Upper lobe of left lung (tissue), 6 donors: Measurements from ENCODE around the gene FAP. TPM values are rescaled to one million over a fixed set of nuclear protein-coding genes. Genes with fewer than 3 reads are reported as not detected.
A peak's percentile ranks its signal among the peaks of the same experiment; 100 is the strongest.

Source experiments
- ATAC-seq, 2 donors: fragments of 200-7000 bp; cut with Tn5 transposase; one replicate each; pipeline ENCODE4 v1.9.1; 2022; ENCODE audit warnings: mild to moderate bottlenecking in 2 of 2, moderate library complexity in 2 of 2; ENCODE audit not compliant: low FRiP score in 2 of 2
- DNase-seq, 2 donors: peaks; one replicate each; pipeline ENCODE4 v3.0.0-alpha.2; 2019 to 2020
- H3K27ac ChIP-seq, 4 donors: fragments of 200-600 bp; sonication (generic); one replicate each; pipeline ENCODE4 v1.5.1; 2016 to 2019
- H3K27me3 ChIP-seq, 4 donors: fragments of 200-600 bp; sonication (generic); one replicate each; pipeline ENCODE4 v1.5.1; 2017 to 2019
- H3K36me3 ChIP-seq, 4 donors: fragments of 200-600 bp; sonication (generic); one replicate each; pipeline ENCODE4 v1.5.1; 2016 to 2019
- H3K4me1 ChIP-seq, 4 donors: fragments of 200-600 bp; sonication (generic); one replicate each; pipeline ENCODE4 v1.5.1; 2018 to 2019
- H3K4me3 ChIP-seq, 4 donors: fragments of 200-600 bp; sonication (generic); one replicate each; pipeline ENCODE4 v1.5.1; 2017 to 2019; ENCODE audit warnings: mild to moderate bottlenecking in 2 of 4, moderate library complexity in 1 of 4
- H3K9me3 ChIP-seq, 4 donors: fragments of 200-600 bp; sonication (generic); one replicate each; pipeline ENCODE4 v1.5.1; 2018 to 2019
- CTCF ChIP-seq, 6 experiments: fragments of 450-650 bp in 4 of 6; fragments of 200-600 bp in 2 of 6; sonication (generic) in 2 of 6; IDR thresholded peaks; one replicate each; pipeline ENCODE4 v1.5.1; 2016 to 2019; ENCODE audit warnings: antibody characterized with exemption in 6 of 6
- EP300 ChIP-seq, 4 donors: sonication (generic); formaldehyde crosslinking; IDR thresholded peaks; one replicate each; pipeline ENCODE4 v1.5.1; 2017; ENCODE audit warnings: antibody characterized with exemption in 4 of 4, control low read depth in 2 of 4
- POLR2A ChIP-seq, 4 donors: fragments of 450-650 bp; IDR thresholded peaks; one replicate each; pipeline ENCODE4 v1.5.1; 2016 to 2017; ENCODE audit warnings: antibody characterized with exemption in 4 of 4, mild to moderate bottlenecking in 2 of 4
- POLR2AphosphoS5 ChIP-seq, 2 donors: sonication (generic); formaldehyde crosslinking; IDR thresholded peaks; one replicate each; pipeline ENCODE4 v1.5.1; 2017; ENCODE audit warnings: antibody characterized with exemption in 2 of 2
- WGBS, 2 donors: methylation state at CpG; one replicate each; pipeline ENCODE4 v1.1.5; 2017 to 2018; 5-methylcytosine and 5-hydroxymethylcytosine counted together
- total RNA-seq, 6 donors: library from RNA; depleted of rRNA in 4 of 6; stranded (reverse); fragments of >200 nt in 4 of 6; gene quantifications; one replicate each; pipeline versions ENCODE4 v1.1.0 to v1.2.1, GENCODE V29; 2016 to 2021
- donor health status: DM: no; HTN: no; CAD: no; lungs with moderate emphysema.
- donor health status: DM: no; HTN: yes; CAD: no; lungs with severe emphysema.

The FAP gene
- total RNA-seq, 6 donors from 2014 or later: 1.2 to 7.3 (median 3.1) TPM

GRCh38 chr2:162245061-162245460 lies 1.8 kb upstream of the FAP start:
- H3K4me1 ChIP-seq: peaks cover 0 to 13% (median 4%) of the 10 kb centered on the region in 4 donors
- DNase-seq: no peak
- no peaks in the 10 kb centered on the region for H3K9me3 ChIP-seq
- 71 to 88% methylated on average over 1 of the region's 1 CpG for WGBS, 2 donors
- peak; percentile 59 to 75 for ATAC-seq
- no peaks in the 10 kb centered on the region for H3K36me3 ChIP-seq
- H3K27ac ChIP-seq: peak overlapping the region; percentile 27 to 57 (median 54)
- no peak overlapping the region for H3K4me3 ChIP-seq
- TF ChIP-seq EP300 (IDR thresholded peaks at IDR 0.05): peak in 1 of 4 donors; percentile 53
- TF ChIP-seq CTCF (IDR thresholded peaks at IDR 0.05): no peak
- no peaks in the 10 kb centered on the region for H3K27me3 ChIP-seq

DNA sequence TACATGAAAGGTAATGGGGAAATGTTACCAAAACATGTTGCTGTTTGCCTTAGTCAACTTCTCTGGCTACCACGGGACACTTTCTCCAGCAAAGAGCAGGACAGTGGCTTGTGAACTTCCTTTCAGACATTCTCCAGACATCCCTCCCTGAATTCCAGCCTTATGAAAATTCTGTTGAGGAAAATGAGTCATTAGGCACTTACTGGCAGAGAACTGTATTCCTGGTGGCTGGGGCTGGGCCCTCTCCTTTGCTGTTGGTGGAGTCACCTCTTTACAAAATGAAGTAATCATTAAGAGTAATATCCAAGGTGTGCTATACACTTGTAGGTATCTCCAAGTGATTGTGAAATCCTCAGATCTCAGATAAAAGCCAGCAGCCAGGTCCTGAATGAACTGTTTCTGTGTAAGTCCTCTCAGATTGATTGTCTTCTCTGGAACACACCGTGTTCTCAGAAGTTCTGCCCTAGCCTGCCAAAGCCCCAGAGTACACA lies 1.3 kb upstream of the FAP start:
- H3K4me1 ChIP-seq: peaks cover 0 to 13% (median 4%) of the 10 kb centered on the region in 4 donors
- no peaks in the 10 kb centered on the region for H3K27me3 ChIP-seq
- no peaks in the 10 kb centered on the region for H3K36me3 ChIP-seq
- H3K9me3 ChIP-seq: no peaks in the 10 kb centered on the region
- peak in 1 of 2 donors; percentile 76 for DNase-seq
- ATAC-seq: peak; percentile 91 to 94
- WGBS, 2 donors: 42 to 53% methylated on average over 2 of the region's 2 CpGs
- peak; percentile 24 to 38 for TF ChIP-seq POLR2AphosphoS5 (IDR thresholded peaks at IDR 0.05)
- no peak for TF ChIP-seq POLR2A (IDR thresholded peaks at IDR 0.05)
- TF ChIP-seq EP300 (IDR thresholded peaks at IDR 0.05): peak in 3 of 4 donors; percentile 10 to 75 (median 11)
- no peak for TF ChIP-seq CTCF (IDR thresholded peaks at IDR 0.05)
- peak overlapping the region; percentile 27 to 57 (median 54) for H3K27ac ChIP-seq
- H3K4me3 ChIP-seq: no peak overlapping the region

DNA sequence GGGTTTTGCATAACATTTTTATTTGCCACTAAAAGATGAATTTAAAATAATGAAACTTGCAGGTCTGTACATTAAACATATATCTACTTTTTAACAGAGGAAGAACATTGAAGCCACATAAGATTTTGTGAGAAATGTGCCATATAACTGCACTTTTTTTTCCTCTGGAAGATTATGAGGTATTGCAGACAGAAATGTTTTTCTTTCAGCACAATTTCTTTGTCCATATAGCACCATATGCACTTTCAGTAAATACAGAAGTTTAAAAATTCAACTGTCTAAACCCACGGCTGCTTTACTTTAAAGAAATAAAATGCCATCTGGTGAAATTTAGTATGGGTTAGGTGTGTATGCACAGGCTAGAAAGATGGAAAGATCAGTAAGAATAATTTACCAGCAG lies 470 bp upstream of the FAP start:
- no peak overlapping the region for H3K27ac ChIP-seq
- peaks cover 0 to 13% (median 4%) of the 10 kb centered on the region in 4 donors for H3K4me1 ChIP-seq
- H3K27me3 ChIP-seq: no peaks in the 10 kb centered on the region
- WGBS, 2 donors: 78 to 85% methylated on average over 1 of the region's 1 CpG
- H3K9me3 ChIP-seq: no peaks in the 10 kb centered on the region
- no peak overlapping the region for H3K4me3 ChIP-seq
- ATAC-seq: no peak
- no peak for TF ChIP-seq POLR2A (IDR thresholded peaks at IDR 0.05)
- no peak for TF ChIP-seq POLR2AphosphoS5 (IDR thresholded peaks at IDR 0.05)
- no peak for TF ChIP-seq CTCF (IDR thresholded peaks at IDR 0.05)
- no peak for TF ChIP-seq EP300 (IDR thresholded peaks at IDR 0.05)
- DNase-seq: no peak
- no peaks in the 10 kb centered on the region for H3K36me3 ChIP-seq

- peak in 1 of 2 donors; percentile 5 for ATAC-seq
- no peaks in the 10 kb centered on the region for H3K27me3 ChIP-seq
- H3K4me3 ChIP-seq: peak overlapping the region in 2 of 4 donors; percentile 13 to 17
- peaks cover 0 to 13% (median 4%) of the 10 kb centered on the region in 4 donors for H3K4me1 ChIP-seq
- no peaks in the 10 kb centered on the region for H3K9me3 ChIP-seq
- H3K36me3 ChIP-seq: no peaks in the 10 kb centered on the region
- no peak overlapping the region for H3K27ac ChIP-seq
- WGBS, 2 donors: 44 to 53% methylated on average over 5 of the region's 5 CpGs
- no peak for TF ChIP-seq CTCF (IDR thresholded peaks at IDR 0.05)
- no peak for TF ChIP-seq POLR2AphosphoS5 (IDR thresholded peaks at IDR 0.05)
- DNase-seq: no peak
These were observed 512 bp downstream of the FAP start for GRCh38 chr2:162242586-162243280.

- Histone ChIP-seq H3K9me3 (no peaks in the 10 kb centered on the region), H3K4me3 (no peak overlapping the region), H3K27me3 (no peaks in the 10 kb centered on the region), H3K27ac (no peak overlapping the region), H3K4me1 (peaks cover 0 to 13% (median 4%) of the 10 kb centered on the region in 4 donors), H3K36me3 (no peaks in the 10 kb centered on the region)
- WGBS, 2 donors: 94 to 95% methylated on average over 1 of the region's 1 CpG
- TF ChIP-seq EP300 (IDR thresholded peaks at IDR 0.05): no peak
- no peak for TF ChIP-seq POLR2AphosphoS5 (IDR thresholded peaks at IDR 0.05)
- TF ChIP-seq CTCF (IDR thresholded peaks at IDR 0.05): no peak
- TF ChIP-seq POLR2A (IDR thresholded peaks at IDR 0.05): no peak
- DNase-seq (no peak), ATAC-seq (no peak)
These were observed 1.7 kb downstream of the FAP start for GRCh38 chr2:162241571-162241970.
